ENCODE data around the gene PPID.
A peak's percentile ranks its signal among the peaks of the same experiment; 100 is the strongest.
"Not testable (repeated sequence)": the region's sequence is repeated elsewhere in the genome, so short reads cannot be mapped to it uniquely, and the experiment has no call there.

Gene PPID

GRCh38 chr4:158715802-158716201 is 7.4 kb downstream of the PPID start:
- H3K4me3 ChIP-seq (ENCODE audit: low read depth, low read length) = no peak overlapping the region
- DNase-seq (ENCODE audit: low read depth) = no peak
- no peak for TF ChIP-seq CTCF (IDR thresholded peaks at IDR 0.05; ENCODE audit: low read depth, low read length, missing control alignments)

- H3K4me3 ChIP-seq (ENCODE audit: low read depth, low read length) = no peak overlapping the region
- no peak for DNase-seq (ENCODE audit: low read depth)
- TF ChIP-seq CTCF (IDR thresholded peaks at IDR 0.05; ENCODE audit: low read depth, low read length, missing control alignments) = no peak
These were observed 8.3 kb downstream of the PPID start for GRCh38 chr4:158714937-158715336.

- not testable (repeated sequence) for H3K4me3 ChIP-seq (ENCODE audit: low read depth, low read length); DNase-seq (ENCODE audit: low read depth)
These were observed 10.6 kb downstream of the PPID start for GRCh38 chr4:158712622-158713021.

- TF ChIP-seq CTCF (IDR thresholded peaks at IDR 0.05; ENCODE audit: low read depth, low read length, missing control alignments) = peak; percentile 17
- DNase-seq (ENCODE audit: low read depth) = no peak
- H3K4me3 ChIP-seq (ENCODE audit: low read depth, low read length) = no peak overlapping the region
These were observed 12.4 kb downstream of the PPID start for GRCh38 chr4:158710814-158711213.

- DNase-seq (ENCODE audit: low read depth) = no peak
- no peak for TF ChIP-seq CTCF (IDR thresholded peaks at IDR 0.05; ENCODE audit: low read depth, low read length, missing control alignments)
These were observed 18.9 kb downstream of the PPID start for GRCh38 chr4:158704274-158704673.

GRCh38 chr4:158688813-158689212 is 34.4 kb downstream of the PPID start:
- TF ChIP-seq CTCF (IDR thresholded peaks at IDR 0.05; ENCODE audit: low read depth, low read length, missing control alignments) = no peak
- no peak for DNase-seq (ENCODE audit: low read depth)
- H3K4me3 ChIP-seq (ENCODE audit: low read depth, low read length) = no peak overlapping the region

More at GRCh38 chr4:158704274-158704673, 18.9 kb downstream of the PPID start:
- no peak overlapping the region for H3K4me3 ChIP-seq (ENCODE audit: low read depth, low read length)

GRCh38 chr4:158682066-158682465 is 41.1 kb downstream of the PPID start:
- no peak overlapping the region for H3K4me3 ChIP-seq (ENCODE audit: low read depth, low read length)

More at GRCh38 chr4:158682066-158682465, 41.1 kb downstream of the PPID start:
- DNase-seq (ENCODE audit: low read depth) = no peak
- TF ChIP-seq CTCF (IDR thresholded peaks at IDR 0.05; ENCODE audit: low read depth, low read length, missing control alignments) = no peak

Measured in GM12864 (cell line).